K562 (cell line): ENCODE results near the gene HOXB5. TPM values are rescaled to one million over a fixed set of nuclear protein-coding genes. Genes with fewer than 3 reads are reported as not detected.

Experiments used
- AFF1 ChIP-seq, 2 experiments: fragments of 450-650 bp; IDR thresholded peaks; 2 replicates each; pipeline ENCODE4 v1.6.1; 2018; ENCODE audit warnings: mild to moderate bottlenecking in 2 of 2, low read depth in 1 of 2; ENCODE audit not compliant: partially characterized antibody in 2 of 2
- MEIS2 ChIP-seq: fragments of 450-650 bp; IDR thresholded peaks from 2 replicates; pipeline ENCODE4 v1.6.1; 2014; ENCODE audit warnings: mild to moderate bottlenecking; ENCODE audit not compliant: partially characterized antibody
- NEUROD1 ChIP-seq: fragments of 150-350 bp; IDR thresholded peaks from 2 replicates; pipeline ENCODE4 v1.6.1; 2014; ENCODE audit warnings: borderline replicate concordance, low read length, low read depth; ENCODE audit not compliant: partially characterized antibody
- PBX2 ChIP-seq, 2 experiments: IDR thresholded peaks in 1 of 2; conservative IDR thresholded peaks in 1 of 2; 2 replicates each; pipeline ENCODE4 v1.6.1; 2016; ENCODE audit warnings: low read depth in 2 of 2, mild to moderate bottlenecking in 1 of 2, missing compliant biosample characterization in 1 of 2, missing genetic modification characterization in 1 of 2, moderate library complexity in 1 of 2
- ZNF263 ChIP-seq: sonication (generic); formaldehyde crosslinking; IDR thresholded peaks from 2 replicates; pipeline ENCODE4 v1.8.0; 2022; ENCODE audit warnings: mild to moderate bottlenecking, missing genetic modification reagents, borderline replicate concordance
- ZNF316 ChIP-seq: fragments of 450-650 bp; IDR thresholded peaks from 2 replicates; pipeline ENCODE4 v1.6.1; 2016
- ZNF384 ChIP-seq: IDR thresholded peaks from 2 replicates; pipeline ENCODE4 v1.6.1; 2012; ENCODE audit warnings: low read depth, low read length, improper control_type of control experiment
- ZNF592 ChIP-seq: fragments of 450-650 bp; IDR thresholded peaks from 2 replicates; pipeline ENCODE4 v1.6.1; 2017; ENCODE audit warnings: antibody characterized with exemption, mild to moderate bottlenecking
- ZSCAN29 ChIP-seq: fragments of 450-650 bp; IDR thresholded peaks from 2 replicates; pipeline ENCODE4 v1.6.1; 2017
- polyA plus RNA-seq, 8 experiments: library from polyadenylated mRNA; depleted of rRNA in 4 of 8; stranded (reverse) in 5 of 8; unstranded in 3 of 8; fragments of >200 nt; fragmentation: Nextera tagmentation in 2 of 8; fragmentation: Illumina TruSeq in 1 of 8; extraction: Ambion mirVana in 2 of 8; extraction: Trizol in 1 of 8; gene quantifications; 2 replicates each; pipeline versions ENCODE4 v1.2.1 to v1.2.3, GENCODE V29; 2011 to 2014; ENCODE audit warnings: inconsistent platforms in 1 of 8, missing spikeins in 1 of 8
- total RNA-seq, 7 experiments: library from RNA; depleted of rRNA in 6 of 7; stranded (reverse); fragments of >200 nt in 6 of 7; fragmentation: Illumina TruSeq in 2 of 7; extraction: Trizol in 2 of 7; gene quantifications; 2 replicates each; pipeline versions ENCODE4 v1.2.1 to v1.2.3, GENCODE V29; 2011 to 2021; ENCODE audit warnings: low replicate concordance in 1 of 7

HOXB5 gene
- total and polyA plus RNA-seq, 9 of the 15 experiments (the other 6 are each of a cell fraction or from before 2014, with no cell fraction given) = 0.24 to 2.7 (median 0.65) TPM

GRCh38 chr17:48556576-48557401 lies 36.8 kb downstream of the HOXB5 start (continued):
- peak in 1 of 2 experiments; percentile 37 for TF ChIP-seq AFF1 (IDR thresholded peaks at IDR 0.05; ENCODE audit: low read depth in 1 of 2, partially characterized antibody in 2 of 2)
- TF ChIP-seq ZNF263 (CRISPR knock-in tag) = peak; percentile 16; the same call in 1 of the 2 replicates
- peak; percentile 84 for TF ChIP-seq MEIS2
- no peak for TF ChIP-seq PBX2 (CRISPR knock-in tag; IDR thresholded peaks at IDR 0.05; ENCODE audit: low read depth)
- TF ChIP-seq PBX2 (tag; conservative IDR thresholded peaks at IDR 0.05; ENCODE audit: low read depth) = peak; percentile 88
- TF ChIP-seq ZNF384 = peak; percentile 49; the same call in 1 of the 2 replicates
- peak; percentile 37; the same call in 1 of the 2 replicates for TF ChIP-seq ZNF592
- no peak for TF ChIP-seq NEUROD1
- TF ChIP-seq ZSCAN29 = no peak
- TF ChIP-seq ZNF316 = peak; percentile 48
